ENCODE results near the gene COPS4.

The COPS4 gene

GRCh38 chr4:83065266-83065665, 30.3 kb downstream of the COPS4 start:
- H3K18ac ChIP-seq (ENCODE audit: low read depth in 1 of 2, low read length in 2 of 2): no peak overlapping the region
- no peak overlapping the region for H3K4me2 ChIP-seq (ENCODE audit: low read length, poor library complexity, severe bottlenecking)
- no peaks in the 10 kb centered on the region for H3K27me3 ChIP-seq (ENCODE audit: control insufficient read depth in 1 of 2, insufficient read depth in 1 of 2, low read length in 2 of 2)
- peaks cover 14 to 83% of the 10 kb centered on the region in 2 experiments for H3K36me3 ChIP-seq (ENCODE audit: control insufficient read depth in 1 of 2, insufficient read depth in 2 of 2, low read depth in 1 of 2, low read length in 2 of 2)
- H3K9me3 ChIP-seq (ENCODE audit: control insufficient read depth, low read length): no peaks in the 10 kb centered on the region
- WGBS: 86% methylated on average over 1 of the region's 1 CpG
- H4K91ac ChIP-seq (ENCODE audit: low read length): no peak overlapping the region
- H3K4me1 ChIP-seq (ENCODE audit: control insufficient read depth, insufficient read depth, low read depth, low read length): peaks cover 2% of the 10 kb centered on the region
- no peak overlapping the region for H3K4ac ChIP-seq (ENCODE audit: low read depth in 1 of 2, low read length in 2 of 2)
- no peak overlapping the region for H2BK15ac ChIP-seq (ENCODE audit: low read depth, poor library complexity, severe bottlenecking)
- H3K9ac ChIP-seq (ENCODE audit: low read length): no peak overlapping the region
- no peak overlapping the region for H2BK5ac ChIP-seq (ENCODE audit: low read depth, low read length, poor library complexity, severe bottlenecking)
- no peak overlapping the region for H2AK5ac ChIP-seq (ENCODE audit: low read length, severe bottlenecking)
- H3K4me3 ChIP-seq (ENCODE audit: insufficient read depth in 1 of 2, low read depth in 1 of 2, low read length in 2 of 2): no peak overlapping the region
- H3K14ac ChIP-seq (ENCODE audit: low read length in 2 of 2): no peak overlapping the region
- no peak overlapping the region for H2BK120ac ChIP-seq (ENCODE audit: low read depth, low read length)
- no peak overlapping the region for H4K8ac ChIP-seq (ENCODE audit: low read length)
- no peak overlapping the region for H2AFZ ChIP-seq (ENCODE audit: low read depth, low read length)
- peaks cover 3% of the 10 kb centered on the region for H3K79me1 ChIP-seq (replicated peaks; ENCODE audit: low read length, poor library complexity, severe bottlenecking)
- H3K27ac ChIP-seq (ENCODE audit: low read length, poor library complexity, severe bottlenecking): no peak overlapping the region
- no peak overlapping the region for H2BK12ac ChIP-seq (ENCODE audit: low read length in 2 of 2)
- no peak for DNase-seq
- H3K23ac ChIP-seq (ENCODE audit: low read length in 2 of 2): no peak overlapping the region

DNA sequence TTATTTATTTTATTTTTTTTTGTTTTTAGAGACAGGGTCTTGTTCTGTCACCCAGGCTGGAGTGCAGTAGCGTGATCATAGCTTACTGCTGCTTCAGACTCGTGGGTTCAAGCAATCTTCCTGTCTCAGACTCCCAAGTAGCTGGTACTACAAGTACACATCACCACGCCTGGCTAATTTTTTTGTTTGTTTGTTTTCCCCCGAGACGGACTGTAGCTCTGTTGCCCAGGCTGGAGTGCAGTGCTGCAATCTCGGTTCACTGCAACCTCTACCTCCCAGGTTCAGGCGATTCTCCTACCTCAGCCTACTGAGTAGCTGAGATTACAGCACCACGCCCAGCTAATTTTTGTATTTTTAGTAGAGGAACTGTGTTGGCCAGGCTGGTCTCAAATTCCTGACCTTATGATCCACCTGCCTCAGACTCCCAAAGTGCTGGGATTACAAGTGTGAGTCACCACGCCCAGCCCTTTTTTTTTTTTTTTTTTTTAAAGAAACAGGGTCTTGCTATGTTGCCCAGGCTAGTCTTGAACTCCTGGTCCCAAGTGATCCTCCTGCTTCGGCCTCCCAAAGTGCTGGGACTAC, 32.2 kb downstream of the COPS4 start:
- Histone ChIP-seq H2AK5ac (ENCODE audit: low read length, severe bottlenecking) (no peak overlapping the region), H3K36me3 (ENCODE audit: control insufficient read depth in 1 of 2, insufficient read depth in 2 of 2, low read depth in 1 of 2, low read length in 2 of 2) (peaks cover 21 to 83% of the 10 kb centered on the region in 2 experiments), H3K18ac (ENCODE audit: low read depth in 1 of 2, low read length in 2 of 2) (no peak overlapping the region), H2BK120ac (ENCODE audit: low read depth, low read length) (no peak overlapping the region), H3K14ac (ENCODE audit: low read length in 2 of 2) (no peak overlapping the region), H3K4me3 (ENCODE audit: insufficient read depth in 1 of 2, low read depth in 1 of 2, low read length in 2 of 2) (no peak overlapping the region), H3K4me1 (ENCODE audit: control insufficient read depth, insufficient read depth, low read depth, low read length) (peaks cover 2% of the 10 kb centered on the region), H3K27ac (ENCODE audit: low read length, poor library complexity, severe bottlenecking) (no peak overlapping the region), H2BK12ac (ENCODE audit: low read length in 2 of 2) (no peak overlapping the region), H3K79me1 (replicated peaks; ENCODE audit: low read length, poor library complexity, severe bottlenecking) (peaks cover 3% of the 10 kb centered on the region), H3K4ac (ENCODE audit: low read depth in 1 of 2, low read length in 2 of 2) (no peak overlapping the region), H4K91ac (ENCODE audit: low read length) (no peak overlapping the region), H3K9ac (ENCODE audit: low read length) (no peak overlapping the region), H3K9me3 (ENCODE audit: control insufficient read depth, low read length) (no peaks in the 10 kb centered on the region), H2AFZ (ENCODE audit: low read depth, low read length) (no peak overlapping the region), H3K4me2 (ENCODE audit: low read length, poor library complexity, severe bottlenecking) (no peak overlapping the region), H3K23ac (ENCODE audit: low read length in 2 of 2) (no peak overlapping the region), H2BK5ac (ENCODE audit: low read depth, low read length, poor library complexity, severe bottlenecking) (no peak overlapping the region), H4K8ac (ENCODE audit: low read length) (no peak overlapping the region), H2BK15ac (ENCODE audit: low read depth, poor library complexity, severe bottlenecking) (no peak overlapping the region), H3K27me3 (ENCODE audit: control insufficient read depth in 1 of 2, insufficient read depth in 1 of 2, low read length in 2 of 2) (no peaks in the 10 kb centered on the region)
- no peak for DNase-seq
- 59% methylated on average over 8 of the region's 10 CpGs for WGBS

GRCh38 chr4:83071116-83071515, 36.1 kb downstream of the COPS4 start:
- no peak overlapping the region for H2AFZ ChIP-seq (ENCODE audit: low read depth, low read length)
- H2AK5ac ChIP-seq (ENCODE audit: low read length, severe bottlenecking): no peak overlapping the region
- WGBS: 33% methylated on average over 1 of the region's 1 CpG
- no peak overlapping the region for H2BK120ac ChIP-seq (ENCODE audit: low read depth, low read length)
- H3K36me3 ChIP-seq (ENCODE audit: control insufficient read depth in 1 of 2, insufficient read depth in 2 of 2, low read depth in 1 of 2, low read length in 2 of 2): peaks cover 8 to 65% of the 10 kb centered on the region in 2 experiments
- no peak overlapping the region for H3K4ac ChIP-seq (ENCODE audit: low read depth in 1 of 2, low read length in 2 of 2)
- DNase-seq: peak; percentile 63
- H3K27me3 ChIP-seq (ENCODE audit: control insufficient read depth in 1 of 2, insufficient read depth in 1 of 2, low read length in 2 of 2): no peaks in the 10 kb centered on the region
- no peak overlapping the region for H3K23ac ChIP-seq (ENCODE audit: low read length in 2 of 2)
- peak overlapping the region in 1 of 2 experiments; percentile 97 for H2BK12ac ChIP-seq (ENCODE audit: low read length in 2 of 2)
- no peak overlapping the region for H3K27ac ChIP-seq (ENCODE audit: low read length, poor library complexity, severe bottlenecking)
- H3K4me1 ChIP-seq (ENCODE audit: control insufficient read depth, insufficient read depth, low read depth, low read length): peaks cover 5% of the 10 kb centered on the region
- no peak overlapping the region for H3K4me3 ChIP-seq (ENCODE audit: insufficient read depth in 1 of 2, low read depth in 1 of 2, low read length in 2 of 2)
- H2BK5ac ChIP-seq (ENCODE audit: low read depth, low read length, poor library complexity, severe bottlenecking): no peak overlapping the region
- no peak overlapping the region for H3K14ac ChIP-seq (ENCODE audit: low read length in 2 of 2)
- H3K4me2 ChIP-seq (ENCODE audit: low read length, poor library complexity, severe bottlenecking): no peak overlapping the region
- H2BK15ac ChIP-seq (ENCODE audit: low read depth, poor library complexity, severe bottlenecking): no peak overlapping the region
- H3K9me3 ChIP-seq (ENCODE audit: control insufficient read depth, low read length): no peaks in the 10 kb centered on the region
- H4K91ac ChIP-seq (ENCODE audit: low read length): peak overlapping the region; percentile 9
- H4K8ac ChIP-seq (ENCODE audit: low read length): peak overlapping the region; percentile 5
- no peak overlapping the region for H3K9ac ChIP-seq (ENCODE audit: low read length)
- H3K79me1 ChIP-seq (replicated peaks; ENCODE audit: low read length, poor library complexity, severe bottlenecking): no peaks in the 10 kb centered on the region
- peak overlapping the region; percentile 50 to 87 for H3K18ac ChIP-seq (ENCODE audit: low read depth in 1 of 2, low read length in 2 of 2)

- Histone ChIP-seq H3K27me3 (ENCODE audit: control insufficient read depth in 1 of 2, insufficient read depth in 1 of 2, low read length in 2 of 2) (no peaks in the 10 kb centered on the region), H4K91ac (ENCODE audit: low read length) (no peak overlapping the region), H2BK5ac (ENCODE audit: low read depth, low read length, poor library complexity, severe bottlenecking) (no peak overlapping the region), H2AFZ (ENCODE audit: low read depth, low read length) (no peak overlapping the region), H4K8ac (ENCODE audit: low read length) (no peak overlapping the region), H3K79me1 (replicated peaks; ENCODE audit: low read length, poor library complexity, severe bottlenecking) (no peaks in the 10 kb centered on the region), H2BK15ac (ENCODE audit: low read depth, poor library complexity, severe bottlenecking) (no peak overlapping the region), H3K4me1 (ENCODE audit: control insufficient read depth, insufficient read depth, low read depth, low read length) (peaks cover 4% of the 10 kb centered on the region), H3K27ac (ENCODE audit: low read length, poor library complexity, severe bottlenecking) (no peak overlapping the region), H2BK12ac (ENCODE audit: low read length in 2 of 2) (no peak overlapping the region), H3K4ac (ENCODE audit: low read depth in 1 of 2, low read length in 2 of 2) (no peak overlapping the region), H3K9ac (ENCODE audit: low read length) (no peak overlapping the region), H3K4me2 (ENCODE audit: low read length, poor library complexity, severe bottlenecking) (no peak overlapping the region), H3K9me3 (ENCODE audit: control insufficient read depth, low read length) (no peaks in the 10 kb centered on the region), H3K36me3 (ENCODE audit: control insufficient read depth in 1 of 2, insufficient read depth in 2 of 2, low read depth in 1 of 2, low read length in 2 of 2) (peaks cover 8 to 43% of the 10 kb centered on the region in 2 experiments), H3K4me3 (ENCODE audit: insufficient read depth in 1 of 2, low read depth in 1 of 2, low read length in 2 of 2) (no peak overlapping the region), H3K18ac (ENCODE audit: low read depth in 1 of 2, low read length in 2 of 2) (no peak overlapping the region), H3K23ac (ENCODE audit: low read length in 2 of 2) (no peak overlapping the region), H2BK120ac (ENCODE audit: low read depth, low read length) (no peak overlapping the region), H3K14ac (ENCODE audit: low read length in 2 of 2) (no peak overlapping the region), H2AK5ac (ENCODE audit: low read length, severe bottlenecking) (no peak overlapping the region)
- WGBS: 100% methylated on average over 1 of the region's 10 CpGs
- peak; percentile 82 for DNase-seq
These were observed 39.2 kb downstream of the COPS4 start for GRCh38 chr4:83074086-83074704.
